GM15510 (cell line): ENCODE data around the gene CEP131.

Experiments
- POLR2A ChIP-seq: IDR thresholded peaks from 3 replicates; pipeline ENCODE4 v1.6.1; 2011; ENCODE audit warnings: borderline replicate concordance; ENCODE audit not compliant: insufficient read length; ENCODE audit errors: extremely low read depth

The CEP131 gene

DNA sequence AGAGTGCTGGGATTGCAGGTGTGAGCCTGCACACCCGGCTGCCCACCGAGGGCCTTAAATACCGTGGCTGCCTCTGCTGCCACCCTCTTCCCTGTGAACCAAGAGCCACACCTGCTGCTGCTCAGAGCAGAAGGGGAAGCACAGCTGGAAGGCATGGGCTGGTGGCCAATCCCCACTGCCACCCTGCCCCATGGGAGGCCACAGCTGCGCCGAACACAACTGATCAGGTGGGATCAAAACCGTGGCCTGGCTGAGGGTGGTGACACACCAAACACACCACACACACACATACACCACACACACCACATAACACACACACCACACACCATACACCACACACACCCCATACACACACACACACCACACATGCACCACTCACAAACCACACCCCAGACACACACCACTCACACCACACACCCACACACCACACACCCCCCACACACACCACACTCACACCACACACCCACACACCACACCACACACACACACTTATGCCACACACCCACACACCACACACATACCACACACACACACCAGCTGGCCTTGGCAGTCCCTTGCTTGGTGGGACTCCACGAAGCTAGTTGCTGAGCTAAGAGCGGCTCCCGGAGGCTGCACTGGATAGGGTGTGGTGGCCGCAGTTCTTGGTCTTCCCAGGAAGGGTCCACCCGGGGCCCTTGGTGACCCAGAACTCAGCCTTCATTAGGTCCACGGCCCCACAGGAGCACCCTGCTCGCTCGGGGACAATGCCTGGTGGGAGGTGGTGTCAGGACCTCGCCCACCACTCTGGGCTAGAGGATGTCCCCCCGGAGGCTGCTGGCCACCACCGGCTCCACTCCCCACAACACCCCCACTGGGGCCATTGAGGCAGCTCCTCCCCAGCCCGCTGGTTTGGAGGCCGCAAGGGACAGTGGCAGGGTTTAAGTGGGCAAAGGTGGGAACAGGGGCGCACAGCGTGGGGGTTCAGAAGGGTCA is 14.9 kb downstream of the CEP131 start:
- no peak for TF ChIP-seq POLR2A

- no peak for TF ChIP-seq POLR2A
Measured at GRCh38 chr17:81206657-81207056, 16.1 kb downstream of the CEP131 start.

DNA sequence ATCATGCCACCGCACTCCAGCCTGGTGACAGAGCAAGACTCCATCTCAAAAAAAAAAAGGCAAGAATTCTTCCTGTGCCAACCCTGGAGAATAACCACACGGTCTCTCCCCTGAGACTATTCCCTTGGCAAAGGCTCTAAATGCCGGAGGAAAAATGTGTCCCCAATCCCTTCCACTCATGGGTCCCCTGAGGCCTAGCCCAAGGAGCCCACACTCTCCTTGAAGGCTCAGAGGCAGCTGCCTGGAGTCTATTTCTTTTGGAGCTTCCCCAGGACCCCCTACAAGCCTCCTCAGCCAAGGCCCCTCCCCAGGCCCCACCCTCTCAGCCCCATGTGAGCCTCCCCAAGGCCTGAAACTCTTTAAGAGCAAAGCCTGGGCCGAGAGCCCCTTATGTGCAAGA is 16.6 kb downstream of the CEP131 start:
- no peak for TF ChIP-seq POLR2A

DNA sequence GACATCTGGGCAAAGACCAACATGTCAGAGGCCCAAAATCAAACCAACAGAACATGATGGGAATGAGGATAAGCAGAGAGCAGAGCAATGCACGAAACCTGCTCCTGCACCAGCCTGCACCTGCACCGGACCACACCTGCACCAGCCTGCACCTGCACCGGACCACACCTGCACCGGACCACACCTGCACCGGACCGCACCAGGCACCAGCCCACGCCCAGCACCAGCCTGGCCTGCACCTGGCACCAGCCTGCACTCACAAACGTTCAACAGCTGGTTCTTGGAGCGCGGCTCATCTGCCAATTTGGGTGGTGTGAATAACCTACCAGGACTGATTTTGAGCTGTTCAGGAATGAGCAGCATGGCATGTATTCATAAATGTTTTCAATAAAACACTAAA is 18.2 kb downstream of the CEP131 start:
- no peak for TF ChIP-seq POLR2A

- no peak for TF ChIP-seq POLR2A
Measured at GRCh38 chr17:81203136-81203535, 19.6 kb downstream of the CEP131 start.

- no peak for TF ChIP-seq POLR2A
Measured at GRCh38 chr17:81202318-81202717, 20.4 kb downstream of the CEP131 start.

- no peak for TF ChIP-seq POLR2A
Measured at GRCh38 chr17:81200695-81201580, 21.8 kb downstream of the CEP131 start.

GRCh38 chr17:81200201-81200600 is 22.6 kb downstream of the CEP131 start:
- TF ChIP-seq POLR2A, result no peak

DNA sequence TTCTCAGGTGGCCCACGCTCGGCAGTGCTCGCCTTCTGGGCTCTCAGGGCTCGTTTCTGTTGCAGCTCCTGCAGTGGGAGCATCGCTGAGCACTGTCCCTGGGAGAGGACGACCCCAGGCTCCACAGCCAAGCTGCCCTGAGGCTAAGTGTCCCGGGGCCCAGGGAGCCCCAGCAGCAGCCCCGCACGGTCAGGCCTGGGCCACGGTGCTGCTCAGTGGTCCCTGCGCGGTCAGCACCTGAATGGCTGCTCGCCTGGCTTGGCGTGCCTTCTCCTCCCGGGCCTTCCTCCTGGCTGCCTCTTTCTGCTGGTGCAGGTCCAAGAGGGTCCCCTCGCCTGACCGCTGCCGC is 23.3 kb downstream of the CEP131 start:
- TF ChIP-seq POLR2A, result no peak

DNA sequence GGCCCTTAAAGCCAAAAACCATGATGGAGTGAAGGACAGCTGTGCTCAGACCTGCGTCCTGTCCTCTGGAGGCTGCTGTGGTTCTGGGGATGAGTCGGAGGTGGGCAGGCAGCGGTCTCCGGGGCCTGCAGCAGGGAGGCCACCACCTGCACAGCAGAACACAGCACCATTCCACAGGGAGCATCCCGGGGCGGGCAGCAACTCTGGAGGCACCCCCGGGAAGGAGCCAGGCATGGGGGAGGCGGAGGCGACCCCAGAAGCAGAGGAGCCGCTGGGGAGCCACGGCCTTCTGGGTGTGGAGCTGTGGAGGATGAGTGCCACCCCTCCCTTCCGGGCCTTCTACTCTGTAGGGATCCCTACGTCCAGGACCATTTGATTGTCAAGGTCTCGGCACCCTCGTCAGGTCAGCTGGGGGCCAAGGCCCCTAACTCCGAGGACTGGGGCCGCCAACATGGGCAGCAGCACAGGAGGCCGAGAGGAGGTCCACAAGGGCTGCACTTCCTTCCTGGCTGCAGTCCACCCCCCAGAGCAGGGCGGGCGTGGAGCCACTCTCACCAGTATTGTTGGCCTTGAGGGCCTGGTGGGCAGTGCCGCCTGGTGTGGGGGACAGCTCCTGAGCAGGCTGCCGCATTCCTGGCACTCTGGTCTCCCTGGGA is 23.8 kb downstream of the CEP131 start:
- TF ChIP-seq POLR2A, result no peak

GRCh38 chr17:81197831-81198490 is 24.8 kb downstream of the CEP131 start:
- no peak for TF ChIP-seq POLR2A

- no peak for TF ChIP-seq POLR2A
Measured at GRCh38 chr17:81197409-81197795, 25.4 kb downstream of the CEP131 start.

- TF ChIP-seq POLR2A, result no peak
Measured at GRCh38 chr17:81196505-81197408, 26.0 kb downstream of the CEP131 start.
